Prostate gland (tissue), 2 donors: ENCODE data around the gene PAXIP1. TPM values are rescaled to one million over a fixed set of nuclear protein-coding genes. Genes with fewer than 3 reads are reported as not detected.

Experiments
- DNase-seq: peaks from one replicate; pipeline ENCODE4 v3.0.0-alpha.2; 2019; ENCODE audit warnings: low spot score
- H3K27ac ChIP-seq, 2 donors: fragments of 200-600 bp; sonication (generic); 2 replicates each; pipeline ENCODE4 v1.5.1; 2017 to 2019
- H3K27me3 ChIP-seq: fragments of 200-600 bp; sonication (generic); replicated peaks from 2 replicates; pipeline ENCODE4 v1.5.1; 2019; ENCODE audit not compliant: insufficient read depth
- H3K36me3 ChIP-seq, 2 donors: fragments of 200-600 bp; sonication (generic); 1 replicate in 1 of 2; 2 replicates in 1 of 2; pipeline versions ENCODE4 v1.5.1 to v1.8.1; 2017 to 2019
- H3K4me1 ChIP-seq: fragments of 200-600 bp; sonication (generic); replicated peaks from 2 replicates; pipeline ENCODE4 v1.5.1; 2019
- H3K4me3 ChIP-seq, 2 donors: fragments of 200-600 bp; sonication (generic); 2 replicates each; pipeline ENCODE4 v1.5.1; 2017 to 2019
- H3K9me3 ChIP-seq: fragments of 200-600 bp; sonication (generic); 2 replicates; pipeline ENCODE4 v1.5.1; 2017
- CTCF ChIP-seq, 4 experiments: fragments of 200-600 bp in 2 of 4; fragments of 450-650 bp in 2 of 4; sonication (generic) in 2 of 4; IDR thresholded peaks; 1 replicate in 3 of 4; 2 replicates in 1 of 4; pipeline ENCODE4 v1.5.1; 2016 to 2019; ENCODE audit warnings: antibody characterized with exemption in 4 of 4, mild to moderate bottlenecking in 2 of 4, moderate library complexity in 2 of 4
- POLR2A ChIP-seq: fragments of 450-650 bp; IDR thresholded peaks from one replicate; pipeline ENCODE4 v1.6.1; 2016; ENCODE audit warnings: antibody characterized with exemption, mild to moderate bottlenecking
- POLR2AphosphoS5 ChIP-seq: sonication (generic); formaldehyde crosslinking; IDR thresholded peaks from one replicate; pipeline ENCODE4 v1.6.1; 2017; ENCODE audit warnings: antibody characterized with exemption
- WGBS: methylation state at CpG from one replicate; pipeline ENCODE4 v1.1.5; 2018; 5-methylcytosine and 5-hydroxymethylcytosine counted together
- intact Hi-C: fragments of 100-400 bp; cut with DNase I; formaldehyde crosslinking; loops from one replicate; pipeline ENCODE4 v1.14.2; 2022
- total RNA-seq, 2 donors: library from RNA; depleted of rRNA; stranded (reverse); fragments of >200 nt; gene quantifications; one replicate each; pipeline ENCODE4 v1.1.0, GENCODE V29; 2016

The PAXIP1 gene
- total RNA-seq, 2 donors from 2014 or later, result 15.8 to 24.1 TPM

- H3K27me3 ChIP-seq, result no peaks in the 10 kb centered on the region
- intact Hi-C loops, result loop anchor here (10.0 kb wide), 3 partner anchors 285 to 845 kb away; no protein-coding TSS in a partner anchor
- 76% methylated on average over 11 of the region's 11 CpGs for WGBS
- no peak overlapping the region for H3K27ac ChIP-seq
- H3K9me3 ChIP-seq, result no peaks in the 10 kb centered on the region
- no peak overlapping the region for H3K4me3 ChIP-seq
- no peak for DNase-seq
- TF ChIP-seq CTCF (IDR thresholded peaks at IDR 0.05) (no peak), POLR2A (no peak), POLR2AphosphoS5 (no peak)
- no peaks in the 10 kb centered on the region for H3K4me1 ChIP-seq
- no peaks in the 10 kb centered on the region for H3K36me3 ChIP-seq
Observed at GRCh38 chr7:154919344-154920225, 83.3 kb downstream of the PAXIP1 start.

GRCh38 chr7:154918741-154919140 lies 84.2 kb downstream of the PAXIP1 start:
- Histone ChIP-seq H3K36me3 (no peaks in the 10 kb centered on the region), H3K27me3 (no peaks in the 10 kb centered on the region), H3K4me3 (no peak overlapping the region), H3K27ac (no peak overlapping the region), H3K4me1 (no peaks in the 10 kb centered on the region), H3K9me3 (no peaks in the 10 kb centered on the region)
- intact Hi-C loops, result no loop called here
- DNase-seq, result no peak
- TF ChIP-seq CTCF (IDR thresholded peaks at IDR 0.05), result no peak
- no peak for TF ChIP-seq POLR2A
- no peak for TF ChIP-seq POLR2AphosphoS5
- WGBS, result 75% methylated on average over 6 of the region's 6 CpGs

- H3K4me3 ChIP-seq, result no peak overlapping the region
- no peak for DNase-seq
- H3K27me3 ChIP-seq, result no peaks in the 10 kb centered on the region
- WGBS, result 58% methylated on average over 6 of the region's 6 CpGs
- H3K4me1 ChIP-seq, result no peaks in the 10 kb centered on the region
- no peak for TF ChIP-seq CTCF (IDR thresholded peaks at IDR 0.05)
- no peak for TF ChIP-seq POLR2A
- no peak for TF ChIP-seq POLR2AphosphoS5
- no peaks in the 10 kb centered on the region for H3K9me3 ChIP-seq
- no peaks in the 10 kb centered on the region for H3K36me3 ChIP-seq
- intact Hi-C loops, result no loop called here
- no peak overlapping the region for H3K27ac ChIP-seq
Observed at GRCh38 chr7:154918266-154918665, 84.7 kb downstream of the PAXIP1 start.

- H3K4me1 ChIP-seq, result no peaks in the 10 kb centered on the region
- intact Hi-C loops, result no loop called here
- no peaks in the 10 kb centered on the region for H3K9me3 ChIP-seq
- 54% methylated on average over 5 of the region's 7 CpGs for WGBS
- no peak overlapping the region for H3K27ac ChIP-seq
- H3K36me3 ChIP-seq, result no peaks in the 10 kb centered on the region
- DNase-seq, result no peak
- no peak overlapping the region for H3K4me3 ChIP-seq
- no peaks in the 10 kb centered on the region for H3K27me3 ChIP-seq
- TF ChIP-seq CTCF (IDR thresholded peaks at IDR 0.05), result no peak
- TF ChIP-seq POLR2AphosphoS5, result no peak
Observed at GRCh38 chr7:154917808-154918160, 85.1 kb downstream of the PAXIP1 start.
